ENCODE data around the gene MYO16. TPM values are rescaled to one million over a fixed set of nuclear protein-coding genes. Genes with fewer than 3 reads are reported as not detected.
"Not testable (repeated sequence)": the region's sequence is repeated elsewhere in the genome, so short reads cannot be mapped to it uniquely, and the experiment has no call there.

MYO16 gene
- total RNA-seq, 1 donor from 2014 or later, result 0.04 TPM

DNA sequence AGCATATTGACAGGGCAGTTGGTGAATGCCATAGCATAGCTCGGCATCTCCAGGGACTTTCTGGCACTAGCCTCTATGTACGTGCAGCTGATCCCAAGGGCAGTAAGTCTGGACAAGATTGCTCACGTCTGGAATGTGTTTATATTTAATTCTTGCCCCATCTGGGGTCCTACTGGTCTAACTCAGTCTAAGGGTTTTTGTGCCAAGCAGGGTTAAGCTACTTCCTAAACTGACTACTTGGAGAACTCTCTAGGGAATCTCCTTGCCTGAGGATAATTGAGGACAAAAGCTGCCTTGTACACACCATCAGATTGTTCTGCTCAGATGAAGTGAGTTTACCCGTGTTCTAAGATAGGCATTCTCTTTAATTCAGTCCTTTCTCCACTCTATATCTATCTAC, 358.1 kb downstream of the MYO16 start:
- ATAC-seq, result no peak

DNA sequence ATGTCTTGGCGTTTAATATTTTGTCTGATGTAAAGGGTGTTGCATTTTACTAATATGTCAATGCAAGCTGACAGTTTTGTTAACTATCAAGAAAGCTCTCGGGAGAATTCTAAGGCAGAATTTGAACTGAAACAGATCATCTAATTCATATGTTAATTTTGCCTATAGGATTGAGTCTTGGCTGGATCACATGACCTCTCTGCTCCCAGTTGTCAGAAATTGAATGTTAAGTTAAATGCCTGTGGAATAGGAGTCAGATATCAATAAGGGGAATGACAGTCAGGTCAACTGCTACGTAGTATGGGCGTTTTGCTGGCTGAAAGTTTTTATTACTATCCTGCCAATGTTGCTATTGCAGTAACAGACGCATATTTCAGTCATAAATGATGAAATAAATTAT, 358.5 kb downstream of the MYO16 start:
- no peak for ATAC-seq

DNA sequence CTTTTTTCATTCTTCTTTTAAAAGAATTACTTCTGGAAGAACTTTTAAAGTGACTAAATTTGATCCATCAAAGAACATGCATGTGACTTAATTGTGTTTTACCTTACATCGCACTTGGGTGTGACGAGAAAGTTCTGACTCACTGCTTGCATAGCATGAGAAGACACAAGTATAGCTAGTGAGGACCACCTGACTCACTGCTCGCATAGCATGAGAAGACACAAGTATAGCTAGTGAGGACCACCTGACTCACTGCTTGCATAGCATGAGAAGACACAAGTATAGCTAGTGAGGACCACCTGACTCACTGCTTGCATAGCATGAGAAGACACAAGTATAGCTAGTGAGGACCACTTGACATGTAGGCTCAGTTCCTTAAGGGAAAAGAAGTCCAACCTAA, 362.0 kb downstream of the MYO16 start:
- ATAC-seq, result not testable (repeated sequence)

DNA sequence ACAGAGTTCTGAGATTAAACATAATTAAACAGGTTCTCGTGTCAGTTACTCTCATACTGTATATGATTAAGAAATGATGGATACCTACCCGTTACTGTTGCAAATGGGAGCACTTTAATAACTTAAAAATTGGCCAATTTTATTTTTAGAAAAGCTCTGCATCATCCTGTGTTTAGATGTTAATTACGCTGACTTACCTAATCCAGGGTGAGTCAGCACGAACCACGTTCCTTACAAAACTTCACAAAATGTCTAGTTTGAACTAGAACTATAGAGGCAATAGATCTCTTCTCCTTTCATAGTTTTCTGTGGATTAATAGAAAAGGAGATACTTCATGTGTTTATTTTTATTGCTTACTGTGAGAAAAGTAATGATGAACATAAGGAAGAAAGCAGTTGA, 363.9 kb downstream of the MYO16 start:
- ATAC-seq, result no peak

DNA sequence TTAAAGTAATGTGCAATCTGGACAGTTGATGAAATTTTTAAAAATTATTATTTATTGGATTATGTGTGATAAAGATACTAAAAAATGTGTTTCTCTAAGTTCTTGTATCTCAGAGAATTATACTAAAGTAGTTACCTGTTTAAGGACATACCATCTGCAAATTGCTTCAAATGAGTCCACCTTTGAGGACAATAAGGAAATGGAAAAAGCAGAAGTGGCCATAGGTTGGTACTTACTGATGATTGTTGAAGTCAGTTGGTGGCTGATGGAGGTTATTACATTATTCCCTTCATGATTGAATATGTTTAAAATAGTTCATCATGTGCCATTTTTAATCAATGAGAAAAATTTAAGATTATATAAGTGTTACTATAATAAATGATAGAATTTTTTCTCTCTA, 367.0 kb downstream of the MYO16 start:
- ATAC-seq, result no peak

DNA sequence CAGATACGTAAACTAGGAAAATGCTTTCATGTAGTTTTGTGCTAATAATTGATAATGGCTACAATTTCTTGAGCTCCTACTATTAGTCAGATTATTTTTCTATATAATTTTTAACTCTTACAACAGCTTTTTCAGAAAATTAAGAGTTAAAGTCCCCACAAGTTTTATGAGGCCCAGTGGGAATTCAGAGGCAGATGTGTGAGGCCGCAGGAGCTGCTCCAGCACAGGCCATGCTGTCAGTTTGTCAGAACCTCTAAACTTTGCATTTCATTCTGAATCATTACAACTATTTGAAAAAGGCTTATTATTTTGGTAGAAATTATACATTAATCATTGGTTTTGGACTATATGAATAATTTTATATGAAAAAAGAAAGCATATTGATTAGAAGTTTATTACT, 370.8 kb downstream of the MYO16 start:
- no peak for ATAC-seq

DNA sequence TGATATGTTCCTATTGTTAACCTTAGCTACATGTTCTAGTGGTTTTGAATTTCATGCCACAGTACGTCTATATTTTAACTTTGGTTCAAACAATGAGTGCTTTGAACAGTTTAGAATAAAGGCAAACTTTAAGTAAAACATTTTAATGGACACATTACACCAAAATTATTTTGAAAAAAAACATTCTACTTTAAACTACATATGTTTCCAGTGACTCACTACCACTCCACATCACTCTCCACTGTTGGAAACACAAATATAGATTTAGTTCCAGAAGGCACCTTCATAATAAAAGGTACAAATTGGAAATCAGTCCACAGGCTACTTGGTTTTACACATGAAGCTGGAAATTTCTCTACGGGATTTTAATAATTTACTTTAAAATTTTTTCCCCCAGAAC, 373.5 kb downstream of the MYO16 start:
- ATAC-seq, result no peak

DNA sequence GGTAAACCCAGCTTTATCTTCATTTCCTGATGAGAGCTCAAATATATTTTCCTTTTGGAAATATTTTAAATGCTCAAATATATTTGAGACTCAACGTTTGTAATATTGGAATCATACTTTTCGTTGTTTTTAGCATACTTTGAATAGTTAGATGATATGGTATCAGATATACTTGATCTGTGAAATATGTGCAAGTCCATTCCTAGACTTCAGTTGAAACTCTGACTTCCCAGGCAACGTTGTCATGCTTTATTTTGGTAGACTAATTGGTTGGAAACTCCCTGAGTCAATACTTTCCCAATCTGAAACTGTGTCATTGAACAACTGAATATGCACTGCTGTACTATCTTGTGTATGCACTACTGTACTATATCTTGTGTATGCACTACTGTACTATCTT, 378.5 kb downstream of the MYO16 start:
- ATAC-seq, result no peak

DNA sequence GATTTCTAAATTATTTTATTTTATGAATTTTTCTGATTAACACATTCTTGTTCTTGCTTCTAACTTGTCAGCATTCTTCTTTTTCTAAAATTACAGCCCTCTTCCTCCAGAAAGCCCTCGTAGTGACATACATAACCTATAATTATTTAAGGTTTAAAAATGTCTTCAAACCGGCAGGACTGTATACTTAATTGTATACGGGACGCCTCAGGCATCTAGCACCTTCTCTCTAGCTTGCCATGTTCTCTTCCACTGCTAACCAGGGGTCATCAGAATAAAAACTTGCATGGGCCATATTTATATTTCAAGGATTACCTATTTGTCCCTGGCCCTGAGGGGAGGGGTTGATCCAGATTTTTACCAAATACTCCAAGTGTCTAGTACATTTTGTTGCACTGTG, 380.3 kb downstream of the MYO16 start:
- ATAC-seq, result no peak

DNA sequence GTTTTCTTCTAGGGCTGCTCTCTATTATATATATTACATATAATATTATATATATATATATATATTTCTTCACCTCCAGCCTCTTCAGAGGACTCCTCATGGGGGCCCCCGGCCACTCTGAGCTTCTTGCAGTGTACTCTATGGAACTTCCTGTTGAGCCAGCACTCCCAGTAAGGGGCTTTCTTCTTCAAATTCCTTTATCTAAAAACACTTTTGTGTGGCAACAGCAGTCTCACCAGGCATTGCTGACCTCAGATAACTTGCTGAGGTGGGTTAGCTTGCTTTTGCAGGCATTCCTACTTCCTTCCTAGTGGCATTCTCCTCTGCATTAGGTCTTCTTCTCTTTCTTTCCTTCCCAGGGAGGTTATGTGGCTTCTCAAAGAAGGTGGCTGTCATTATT, 381.5 kb downstream of the MYO16 start:
- ATAC-seq, result no peak

DNA sequence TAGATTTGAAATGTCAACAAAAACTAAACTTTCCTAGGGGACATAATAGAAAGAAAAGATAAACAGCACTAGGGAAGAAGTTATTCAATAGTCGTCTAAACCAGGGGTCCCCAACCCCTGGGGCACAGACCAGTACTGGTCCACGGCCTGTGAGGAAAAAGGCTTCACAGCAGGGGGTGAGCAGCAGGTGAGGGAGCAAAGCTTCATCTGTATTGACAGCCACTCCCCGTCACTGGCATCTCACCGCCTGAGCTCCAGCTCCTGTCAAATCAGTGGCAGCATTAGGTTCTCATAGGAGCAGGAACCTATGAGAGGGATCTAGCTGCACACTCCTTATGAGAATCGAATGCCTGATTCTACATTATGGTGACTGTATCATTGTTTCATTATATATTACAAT, 382.7 kb downstream of the MYO16 start:
- ATAC-seq, result no peak

DNA sequence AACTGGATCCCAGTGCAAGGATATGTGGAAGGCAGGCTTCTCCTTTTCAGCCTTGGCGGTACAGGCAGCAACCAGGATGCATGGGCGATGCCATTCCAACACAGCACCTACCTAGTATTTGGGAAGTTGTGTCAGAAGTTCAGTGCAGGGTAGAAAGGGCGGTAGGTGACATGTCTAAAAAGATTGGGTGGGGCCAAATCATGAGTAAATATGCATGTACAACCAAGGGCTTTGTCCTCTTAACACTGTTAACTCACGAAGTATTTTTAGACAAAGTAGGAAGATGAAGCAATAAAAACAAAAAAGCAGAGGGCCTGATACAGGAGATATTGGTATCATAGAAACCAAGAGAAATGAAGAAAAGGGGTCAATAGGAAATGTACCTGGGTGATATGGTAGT, 392.1 kb downstream of the MYO16 start:
- ATAC-seq, result no peak

DNA sequence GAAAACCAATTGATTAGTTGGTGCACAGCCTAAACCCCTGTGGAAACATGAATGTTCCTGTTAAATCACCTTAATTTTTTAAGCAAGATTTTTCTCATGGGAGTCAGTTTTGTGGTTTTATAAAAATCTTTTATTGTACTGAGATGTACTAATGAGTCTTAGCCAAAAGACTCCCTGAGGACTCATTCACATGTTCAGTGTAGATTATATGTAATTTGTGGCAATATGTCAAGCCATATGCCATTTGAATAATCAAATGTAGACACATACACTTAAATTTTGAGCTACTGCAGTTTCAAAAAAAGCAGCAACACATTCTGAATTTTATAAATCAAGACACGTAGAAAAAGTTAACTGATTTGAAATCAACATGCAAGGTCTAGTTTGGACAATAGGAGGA, 395.2 kb downstream of the MYO16 start:
- ATAC-seq, result no peak

DNA sequence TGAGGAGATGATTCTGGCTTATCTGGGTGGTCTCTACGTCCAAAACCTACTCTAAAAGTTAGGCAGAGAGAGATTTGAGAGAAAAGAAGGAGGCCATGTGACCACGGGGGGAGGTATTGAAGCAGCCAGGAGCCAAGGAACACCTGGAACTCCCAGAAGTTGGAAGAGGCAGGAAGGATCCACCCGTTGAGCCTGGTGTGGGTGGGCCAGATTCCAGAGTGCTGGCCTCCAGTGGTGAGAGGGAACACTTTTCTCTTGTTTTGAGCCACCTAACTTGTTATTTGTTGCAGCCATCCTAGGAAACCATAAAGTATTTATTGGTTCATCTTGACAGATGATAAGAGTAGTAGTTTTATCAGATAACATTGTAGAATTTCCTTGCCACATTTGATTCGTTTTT, 396.9 kb downstream of the MYO16 start:
- no peak for ATAC-seq

DNA sequence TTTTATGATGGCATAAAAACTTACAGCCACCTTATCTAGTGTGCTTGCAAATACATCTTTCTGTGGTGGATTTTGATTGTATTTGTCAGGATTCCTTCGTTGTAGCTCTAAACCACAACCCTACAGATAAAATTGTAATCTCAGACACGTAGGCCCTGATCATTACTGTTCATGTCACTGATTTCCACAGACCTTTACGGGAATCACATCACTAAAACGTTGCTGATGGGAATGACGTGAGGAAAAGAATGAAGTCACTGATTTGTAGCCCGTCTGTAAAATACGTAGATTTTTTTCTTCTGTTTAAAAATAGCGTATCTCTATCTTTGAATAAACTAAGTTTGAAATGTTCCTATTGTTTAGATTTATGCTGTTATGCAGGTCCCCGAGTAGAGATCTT, 399.2 kb downstream of the MYO16 start:
- ATAC-seq, result no peak

DNA sequence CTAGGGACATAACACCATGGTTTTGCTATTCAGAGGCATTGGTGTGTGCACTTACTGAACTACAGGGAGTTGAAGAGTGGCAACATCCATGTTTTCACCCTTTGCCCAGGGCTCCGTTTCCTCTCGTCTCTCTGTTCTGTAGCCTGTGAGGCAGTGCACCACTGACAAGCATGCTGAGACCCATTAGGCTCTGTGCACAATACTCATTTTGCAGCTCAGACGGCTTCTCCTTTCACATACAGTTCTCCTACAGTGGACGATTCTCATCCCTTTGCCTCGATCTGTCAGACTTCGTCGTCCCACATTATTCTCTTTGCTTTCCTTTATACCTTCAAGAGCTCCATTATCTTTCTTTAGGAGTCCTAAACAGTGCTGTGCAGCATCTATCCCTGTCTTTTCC, 403.7 kb downstream of the MYO16 start:
- no peak for ATAC-seq

DNA sequence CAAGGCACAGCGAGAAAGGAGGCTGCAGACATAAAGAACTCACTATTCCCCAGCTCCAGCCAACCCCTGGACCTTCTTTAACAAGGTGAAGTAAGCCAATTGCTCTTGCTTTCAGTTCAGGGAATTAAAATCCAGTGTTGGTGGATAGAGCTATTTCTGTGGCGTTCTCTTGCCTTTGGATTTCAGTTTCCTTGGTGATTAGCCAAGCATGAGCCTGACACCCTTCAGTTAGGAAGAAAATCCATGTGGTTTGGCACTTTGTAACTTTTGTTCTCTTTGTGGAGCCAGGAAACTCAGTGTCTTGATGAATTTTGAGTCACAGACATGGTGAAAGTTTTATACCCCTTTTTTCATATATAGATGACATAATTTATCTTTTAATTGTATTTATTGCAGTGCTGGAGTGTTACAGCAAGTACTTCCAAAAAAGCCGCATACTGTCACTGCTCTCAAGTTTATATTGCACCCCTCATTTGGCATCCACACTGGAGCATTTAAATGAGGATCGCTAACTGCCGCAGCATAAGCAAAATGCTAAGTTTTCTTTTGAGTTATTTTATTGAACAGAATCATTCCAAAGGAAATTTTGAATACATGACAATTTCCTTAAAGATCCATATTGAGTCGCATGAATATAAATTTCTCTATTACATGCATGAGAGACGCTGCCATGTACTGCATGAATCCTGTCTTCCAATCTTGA, 406.8 kb downstream of the MYO16 start:
- ATAC-seq, result no peak

DNA sequence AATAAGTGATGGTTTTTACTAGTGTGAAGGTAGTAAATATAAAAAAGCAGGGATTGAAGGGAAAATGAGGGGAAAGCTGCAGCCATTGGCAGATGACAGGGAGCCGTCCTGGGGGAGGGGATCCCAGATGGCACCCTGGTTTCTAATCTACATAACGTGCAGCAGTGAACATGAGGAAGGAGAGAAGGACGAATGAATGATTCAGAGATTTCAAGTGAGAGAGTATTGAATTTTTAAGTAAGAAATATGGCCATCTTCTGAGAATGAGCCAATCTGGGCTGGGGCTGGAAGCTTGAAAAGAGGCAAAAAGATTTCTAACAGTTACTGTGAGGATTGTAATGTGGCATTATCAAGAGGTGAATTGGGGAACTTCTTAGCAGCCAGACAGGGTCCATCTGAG, 414.2 kb downstream of the MYO16 start:
- no peak for ATAC-seq

DNA sequence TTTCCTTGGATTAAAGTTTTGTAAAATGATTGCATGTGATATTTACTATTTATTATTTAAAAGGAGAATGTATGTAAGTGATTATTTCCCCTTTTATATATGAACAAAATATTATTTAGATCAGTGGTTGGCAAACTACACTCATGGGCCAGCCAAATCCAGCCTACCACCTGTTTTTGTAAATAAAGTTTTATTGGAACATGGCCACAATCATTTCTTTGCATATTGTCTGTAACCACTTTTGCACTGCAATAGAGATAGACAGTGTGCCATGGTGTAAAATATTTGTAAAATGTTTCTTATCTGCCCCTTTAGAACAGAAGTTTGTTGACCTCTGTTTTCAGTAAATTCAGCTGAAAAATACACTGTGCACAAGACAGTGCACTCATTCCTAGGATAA, 426.4 kb downstream of the MYO16 start:
- ATAC-seq, result no peak

DNA sequence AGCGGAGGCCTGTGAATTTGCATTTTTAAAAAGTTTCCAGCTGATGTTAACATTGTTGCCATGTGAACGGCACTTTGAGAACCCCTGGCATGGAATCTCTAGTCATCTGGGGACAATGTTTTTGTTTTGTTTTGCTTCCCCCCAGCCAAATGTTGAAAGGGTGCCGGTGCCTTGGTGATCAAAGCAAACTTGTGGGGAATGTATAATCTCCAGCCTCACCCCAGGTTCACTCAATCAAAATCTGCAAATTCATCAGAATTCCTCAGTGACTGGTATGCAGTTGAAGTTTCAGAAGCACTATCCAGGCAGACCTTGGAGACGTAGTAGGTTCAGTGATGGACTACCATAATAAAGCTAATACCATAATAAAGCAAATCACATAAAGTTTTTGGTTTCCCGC, 428.7 kb downstream of the MYO16 start:
- no peak for ATAC-seq

DNA sequence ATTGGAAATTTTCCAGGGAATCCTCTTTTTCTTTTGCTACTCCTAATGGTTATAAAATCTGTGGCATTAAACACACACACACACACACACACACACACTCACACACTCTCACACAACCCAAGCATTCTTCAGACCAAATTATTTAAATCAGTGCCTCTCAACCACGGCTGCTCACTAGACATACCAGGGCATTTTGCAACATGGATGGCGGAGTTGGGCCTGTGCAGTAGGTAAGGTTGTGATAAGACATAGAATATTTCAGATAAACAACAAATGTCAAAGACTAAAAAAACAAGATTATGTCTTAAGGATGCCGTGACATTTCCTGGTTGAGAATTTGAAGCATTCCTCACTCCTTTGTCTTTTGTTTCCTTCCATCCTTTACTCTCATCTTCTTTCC, 443.1 kb downstream of the MYO16 start:
- no peak for ATAC-seq

DNA sequence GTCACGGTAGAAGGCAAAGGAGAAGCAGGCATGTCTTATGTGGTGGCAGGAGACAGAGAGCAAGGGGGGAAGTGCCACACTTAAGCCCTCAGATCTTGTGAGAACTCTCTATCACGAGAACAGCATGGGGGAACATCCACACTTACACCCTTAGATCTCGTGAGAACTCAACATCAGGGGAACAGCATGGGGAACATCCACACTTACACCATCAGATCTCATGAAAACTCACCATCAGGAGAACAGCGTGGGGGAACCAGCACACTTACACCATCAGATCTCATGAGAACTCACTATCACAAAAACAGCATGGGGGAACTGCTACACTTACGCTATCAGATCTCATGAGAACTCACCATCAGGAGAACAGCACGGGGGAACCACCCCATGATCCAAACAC, 445.0 kb downstream of the MYO16 start:
- ATAC-seq, result no peak

DNA sequence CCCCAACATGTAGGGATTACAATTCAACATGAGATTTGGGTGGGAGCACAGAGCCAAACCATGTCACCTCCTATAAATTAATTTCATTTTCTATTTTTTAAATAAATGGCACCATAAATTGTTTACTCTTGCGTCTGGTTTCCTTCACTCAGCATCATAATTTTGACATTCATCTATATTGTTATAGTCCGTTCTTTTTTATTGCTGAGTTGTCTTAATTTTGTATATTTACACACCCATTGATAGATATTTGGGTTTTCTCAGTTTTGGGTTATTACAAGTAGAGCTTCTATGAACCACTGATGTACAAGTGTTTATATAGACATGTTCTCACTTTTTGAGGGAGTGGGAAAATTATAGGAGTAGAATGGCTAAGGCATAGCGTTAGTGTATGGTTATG, 445.4 kb downstream of the MYO16 start:
- ATAC-seq, result no peak

DNA sequence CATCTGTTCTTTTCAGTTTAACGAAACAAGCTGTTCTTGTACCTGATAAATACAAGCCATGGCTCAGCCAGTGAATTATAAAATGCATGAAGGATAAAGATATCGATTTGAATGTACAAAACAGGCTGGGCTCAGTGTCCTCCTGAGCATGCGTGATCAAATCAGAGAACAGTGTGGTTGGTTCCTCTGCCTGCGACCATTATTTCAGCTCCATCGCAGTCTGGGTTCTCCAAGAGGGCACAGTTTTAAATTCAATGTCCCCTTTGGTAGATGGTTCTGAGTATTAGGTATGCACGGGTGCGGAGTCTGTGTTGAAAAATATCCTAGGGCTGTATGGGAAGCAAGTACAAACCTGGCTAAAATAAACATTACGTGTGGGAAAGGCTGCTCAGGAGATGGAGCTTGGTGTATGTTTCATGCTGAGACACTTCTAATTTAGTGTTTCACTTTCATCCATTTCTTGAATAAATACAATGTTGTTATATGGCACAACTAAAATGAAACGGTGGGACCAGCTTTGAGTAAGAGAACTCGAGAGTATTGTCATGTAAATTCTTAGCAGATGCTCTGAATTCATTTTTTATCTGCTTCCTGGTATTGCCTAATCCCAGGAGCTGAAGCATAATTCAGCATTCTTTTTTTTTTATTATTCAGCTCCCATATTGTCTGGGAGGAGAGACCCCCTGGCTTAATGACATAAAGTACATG, 458.7 kb downstream of the MYO16 start:
- no peak for ATAC-seq

DNA sequence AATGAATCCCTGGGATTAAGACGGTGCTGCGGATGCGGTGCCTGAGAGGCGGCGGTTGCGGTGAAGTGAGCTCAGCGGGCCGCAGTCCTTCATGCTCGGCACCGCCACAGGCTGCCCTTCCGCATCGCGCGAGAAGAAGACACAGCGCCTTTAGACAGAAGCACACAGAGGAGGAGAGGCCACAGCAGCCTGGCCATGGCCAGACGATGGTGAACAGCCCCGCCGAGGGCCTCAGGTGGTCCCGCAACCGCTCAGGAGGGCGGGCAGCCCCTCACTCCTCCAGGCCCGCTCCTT, 459.2 kb downstream of the MYO16 start:
- no peak for ATAC-seq
